Activated CD4-positive, alpha-beta T cell treated with anti-CD3 and anti-CD28 coated beads, Interleukin-2, amount 50 U/mL, for 1 hour (primary cell): Measurements from ENCODE around the gene OR6V1.

ENCODE experiments used
- DNase-seq: peaks from one replicate; pipeline ENCODE4 v3.0.0-alpha.2; 2020

Gene OR6V1, protein sequence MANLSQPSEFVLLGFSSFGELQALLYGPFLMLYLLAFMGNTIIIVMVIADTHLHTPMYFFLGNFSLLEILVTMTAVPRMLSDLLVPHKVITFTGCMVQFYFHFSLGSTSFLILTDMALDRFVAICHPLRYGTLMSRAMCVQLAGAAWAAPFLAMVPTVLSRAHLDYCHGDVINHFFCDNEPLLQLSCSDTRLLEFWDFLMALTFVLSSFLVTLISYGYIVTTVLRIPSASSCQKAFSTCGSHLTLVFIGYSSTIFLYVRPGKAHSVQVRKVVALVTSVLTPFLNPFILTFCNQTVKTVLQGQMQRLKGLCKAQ

DNA sequence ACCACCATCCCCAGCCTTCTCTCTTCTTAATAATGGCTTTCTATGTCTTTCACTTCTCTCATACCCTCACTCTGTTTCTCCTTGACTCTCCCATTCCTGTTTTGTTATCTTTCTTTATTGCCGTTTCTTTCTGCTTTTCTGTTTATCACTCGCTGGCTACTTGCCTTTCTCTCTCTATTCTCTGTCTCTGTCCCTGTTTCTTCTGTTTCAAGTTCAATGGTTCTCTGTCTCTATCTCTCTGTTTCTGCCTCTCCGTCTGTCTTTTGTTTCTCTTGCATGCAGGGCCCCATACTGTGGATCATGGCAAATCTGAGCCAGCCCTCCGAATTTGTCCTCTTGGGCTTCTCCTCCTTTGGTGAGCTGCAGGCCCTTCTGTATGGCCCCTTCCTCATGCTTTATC, at the start of gene OR6V1:
Gene OR6V1 (plus strand): TSS at position 301 of the 400 bp plus-strand sequence. CDS start 0 bp downstream, at position 301.
- no peak for DNase-seq

DNA sequence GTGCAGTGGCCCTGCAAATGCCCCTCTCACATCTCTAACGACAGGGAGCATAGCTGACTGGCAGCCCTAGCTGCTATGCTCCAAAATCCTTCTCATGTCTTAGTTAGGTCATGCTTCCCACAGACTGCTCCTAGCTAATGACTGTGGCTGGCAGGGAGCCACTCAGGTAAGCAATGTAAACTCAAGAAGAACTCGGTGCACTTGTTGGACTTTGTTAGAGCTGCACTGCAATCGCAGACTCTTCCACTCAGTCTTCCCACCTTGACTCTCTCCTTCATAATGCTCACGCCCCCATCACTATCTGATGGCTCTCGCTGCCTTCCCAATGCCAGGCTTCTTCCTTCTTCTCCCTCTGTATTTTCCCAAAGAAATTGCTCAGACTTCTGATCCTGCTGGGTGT, 49.2 kb upstream of the OR6V1 start:
- DNase-seq: no peak

DNA sequence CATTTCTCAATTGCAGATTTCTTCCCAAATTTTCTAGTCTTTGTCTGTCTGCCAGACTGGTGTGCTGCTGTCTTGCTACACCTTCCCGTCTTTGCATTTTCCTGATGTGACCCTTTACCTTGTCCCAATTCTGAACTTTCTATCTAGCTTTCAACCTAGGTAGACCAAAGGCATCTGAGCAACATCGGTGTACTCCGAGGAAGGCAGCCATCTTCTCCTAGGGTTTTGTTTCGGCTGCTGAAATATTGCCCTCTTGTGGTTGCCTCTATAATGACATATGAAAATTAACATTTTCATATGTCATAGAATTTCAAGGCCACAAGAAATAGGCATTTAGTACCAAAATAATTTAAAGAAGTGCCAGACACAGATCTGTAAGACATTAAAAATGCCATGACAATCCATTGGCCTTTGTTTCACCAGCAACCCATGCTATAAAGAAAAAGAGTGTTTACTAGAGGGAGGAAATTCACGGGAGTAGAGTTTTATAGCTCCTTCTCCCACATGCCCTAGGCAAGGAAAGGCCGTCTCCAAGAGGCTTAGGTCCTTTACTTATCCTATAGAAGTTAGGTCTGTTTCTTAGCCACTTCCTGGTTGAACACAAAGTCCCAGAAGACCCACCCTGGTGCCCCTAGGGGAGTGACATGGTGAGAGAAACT, 48.6 kb upstream of the OR6V1 start:
- peak; percentile 34 for DNase-seq

DNA sequence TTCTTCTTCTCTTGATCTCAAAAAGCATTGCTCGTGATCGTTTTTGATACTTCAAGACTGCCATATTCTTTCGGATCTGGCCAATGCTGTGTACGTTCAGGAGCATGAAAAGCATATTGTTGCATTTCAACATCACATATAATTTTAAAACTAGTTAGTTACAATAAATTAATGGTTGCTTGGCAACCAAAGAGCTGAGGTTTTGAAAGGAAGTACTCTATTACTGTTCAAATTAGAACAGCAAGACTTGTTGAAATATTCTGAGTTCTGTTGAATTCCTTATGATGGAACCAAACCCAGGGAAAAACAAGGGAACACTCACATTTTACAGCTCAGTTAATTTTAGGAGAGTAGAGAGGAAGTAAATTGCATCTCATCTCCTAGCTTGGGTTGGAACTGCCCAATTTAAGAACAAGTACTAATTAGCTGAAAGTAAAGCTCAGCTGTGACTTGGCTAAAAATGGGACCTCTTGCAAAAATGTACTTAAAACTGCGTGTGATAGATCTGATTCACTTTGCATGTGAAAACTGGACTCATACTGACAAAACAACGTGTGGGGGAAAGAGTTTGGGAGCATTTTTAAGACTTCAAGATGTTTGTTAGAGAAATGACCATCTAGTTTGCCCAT, 46.4 kb upstream of the OR6V1 start:
- no peak for DNase-seq

DNA sequence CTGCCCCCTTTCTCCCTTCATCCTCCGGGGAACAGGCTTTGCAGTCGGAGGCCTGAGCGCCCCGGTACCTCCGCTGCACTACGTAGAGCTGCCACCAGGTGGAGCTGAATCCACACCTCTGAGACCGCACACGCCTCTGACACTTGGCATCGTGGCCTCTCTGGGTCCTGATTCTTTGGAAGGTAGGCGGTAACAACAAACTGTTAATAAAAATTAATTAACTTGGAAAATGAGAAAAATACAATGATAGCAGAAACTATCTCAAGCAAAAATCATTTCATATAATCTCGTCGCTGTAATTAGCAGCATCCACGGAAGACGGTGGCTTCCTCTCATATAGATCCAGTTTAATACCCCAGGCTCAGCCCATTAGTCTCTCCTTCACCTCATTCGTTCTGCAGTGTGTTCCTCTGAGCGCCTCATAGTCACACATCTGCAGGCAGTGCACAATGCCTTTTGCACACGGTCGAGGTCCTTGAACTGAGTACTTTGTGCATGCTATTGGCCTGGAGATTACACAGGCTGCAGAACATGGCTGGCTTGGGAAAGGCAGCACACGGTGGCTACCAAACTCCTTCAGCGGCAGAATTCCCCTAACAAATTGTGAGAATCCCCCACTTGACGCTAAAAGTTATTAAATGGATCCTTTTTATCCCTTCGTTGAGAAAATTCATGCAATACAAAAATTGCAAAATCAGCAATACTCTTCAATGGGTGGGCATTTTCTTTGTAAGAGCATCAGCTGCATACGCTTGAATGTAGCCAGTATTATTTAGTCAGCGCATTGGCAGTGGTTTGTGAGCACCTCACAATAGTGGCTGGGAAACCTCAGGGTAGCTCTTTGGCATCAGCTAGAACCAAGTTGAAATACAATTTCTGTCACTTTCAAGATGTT, 43.9 kb upstream of the OR6V1 start:
- DNase-seq: peak; percentile 83

DNA sequence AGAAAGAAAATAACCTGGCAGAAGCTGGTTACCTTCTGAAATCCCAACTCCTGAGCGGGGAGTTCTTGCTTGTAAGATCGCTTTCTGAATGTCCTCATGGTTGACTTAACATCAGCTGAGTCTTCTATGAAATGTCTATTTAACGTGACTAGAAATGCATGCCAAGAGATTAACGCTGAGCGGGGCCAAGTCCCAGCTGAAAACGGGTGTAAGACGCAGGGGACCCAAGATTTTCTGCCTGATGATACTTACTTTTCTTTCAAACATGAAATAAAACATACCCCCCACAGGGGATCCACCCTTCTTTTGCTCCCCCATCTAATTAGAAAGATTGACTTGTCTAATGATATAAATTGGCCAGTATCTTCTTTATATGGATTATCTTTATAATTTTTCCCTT, 40.1 kb upstream of the OR6V1 start:
- no peak for DNase-seq

DNA sequence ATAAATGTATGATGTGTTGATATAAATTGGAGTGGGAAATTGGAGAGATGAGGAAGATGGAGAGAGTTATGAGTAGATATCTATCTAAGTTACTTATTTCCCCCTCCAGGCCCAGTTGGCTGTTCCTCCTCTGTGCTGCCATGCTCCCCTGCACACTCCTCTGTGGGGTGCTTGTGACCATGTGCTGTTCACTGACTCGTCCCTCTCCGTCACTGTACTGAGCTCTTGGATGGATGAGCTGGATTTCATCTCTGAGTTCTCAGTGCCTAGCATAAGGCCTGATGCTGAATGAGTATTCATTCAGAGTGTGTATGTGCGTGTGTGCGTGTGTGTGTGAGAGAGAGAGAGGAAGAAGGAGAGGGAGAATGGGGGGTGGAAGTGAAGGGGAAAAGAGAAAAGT, 39.7 kb upstream of the OR6V1 start:
- DNase-seq: no peak

DNA sequence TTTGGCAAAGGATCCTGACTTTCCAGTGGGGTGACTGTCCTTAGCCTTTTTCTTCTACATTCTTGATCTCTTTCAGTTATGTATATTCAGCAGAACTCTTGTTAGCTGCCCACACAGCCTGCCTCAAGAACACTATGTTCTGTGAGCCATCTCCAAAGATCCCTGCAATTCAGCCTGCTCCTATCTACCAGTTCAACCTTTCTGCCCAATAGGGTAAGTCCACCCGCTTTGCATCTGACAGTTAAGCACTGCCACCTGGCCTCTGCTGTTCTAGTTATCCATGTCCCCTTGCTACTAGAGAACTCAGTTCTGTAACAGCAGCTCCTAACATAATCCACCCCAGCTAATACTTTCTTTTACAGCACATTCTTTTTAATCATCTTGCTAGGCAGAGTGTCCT, 38.7 kb upstream of the OR6V1 start:
- no peak for DNase-seq

DNA sequence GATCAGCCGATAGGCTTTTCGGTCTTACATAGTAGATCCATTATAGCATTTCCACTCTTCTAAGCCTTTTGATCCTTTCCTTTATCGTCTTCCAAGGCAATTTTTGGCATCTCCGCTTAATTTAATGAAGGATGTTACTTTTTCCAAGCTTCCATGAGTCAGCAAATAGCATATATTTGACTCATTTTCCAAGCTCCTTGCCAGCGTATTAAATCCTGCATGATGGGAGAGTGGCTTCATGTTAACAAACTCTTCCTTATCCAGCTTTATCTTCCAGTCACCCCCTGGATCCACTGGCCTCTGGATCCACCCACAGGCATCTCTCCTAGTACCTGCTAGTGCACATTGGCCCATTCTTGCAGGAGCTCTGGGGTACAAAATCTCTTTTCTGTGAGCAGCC, 38.2 kb upstream of the OR6V1 start:
- no peak for DNase-seq

DNA sequence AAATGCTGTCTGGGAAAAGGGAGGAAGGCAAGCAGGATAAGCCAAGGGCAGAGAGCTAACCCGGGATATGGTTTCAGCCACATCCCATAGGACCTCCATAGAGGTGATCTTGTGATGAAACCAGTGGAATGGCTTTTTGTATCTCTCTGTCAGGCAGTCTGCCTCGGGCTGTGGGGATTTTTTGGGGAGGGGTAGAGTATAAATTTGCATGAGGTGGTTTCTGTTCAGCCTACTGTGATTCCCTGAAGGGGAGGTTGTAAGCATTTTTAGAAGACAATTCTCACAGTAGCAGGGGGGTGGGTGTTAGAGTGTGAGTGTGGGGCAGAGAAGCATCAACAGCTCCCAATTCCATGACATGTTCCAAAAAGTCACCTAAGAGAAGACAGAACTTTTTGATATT, 37.1 kb upstream of the OR6V1 start:
- no peak for DNase-seq

DNA sequence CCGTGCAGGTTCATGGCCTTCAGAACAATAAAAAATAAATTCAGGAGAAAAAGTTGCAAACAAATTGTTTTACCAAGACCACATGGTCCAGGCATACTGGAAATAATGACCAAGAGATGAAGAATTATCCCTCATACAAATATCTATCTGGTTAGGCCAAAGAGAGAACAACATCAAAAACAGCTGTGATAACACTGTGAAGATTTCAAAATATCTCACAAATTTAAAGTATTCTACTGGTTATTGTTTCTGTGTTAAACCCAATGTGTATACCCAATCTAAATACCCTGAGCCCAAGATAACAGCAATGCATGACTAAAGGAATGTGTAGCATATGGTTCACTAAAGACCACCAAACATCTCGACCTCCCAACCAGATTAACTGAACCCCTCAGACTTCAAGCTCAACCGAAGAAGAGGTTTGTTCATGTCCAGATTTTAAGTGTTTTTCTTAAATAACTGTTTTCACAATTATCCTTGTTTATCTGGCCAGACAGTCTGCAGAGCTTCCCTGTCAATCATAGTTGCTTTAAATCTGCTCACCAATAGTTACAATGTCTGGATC, 36.1 kb upstream of the OR6V1 start:
- DNase-seq: no peak

DNA sequence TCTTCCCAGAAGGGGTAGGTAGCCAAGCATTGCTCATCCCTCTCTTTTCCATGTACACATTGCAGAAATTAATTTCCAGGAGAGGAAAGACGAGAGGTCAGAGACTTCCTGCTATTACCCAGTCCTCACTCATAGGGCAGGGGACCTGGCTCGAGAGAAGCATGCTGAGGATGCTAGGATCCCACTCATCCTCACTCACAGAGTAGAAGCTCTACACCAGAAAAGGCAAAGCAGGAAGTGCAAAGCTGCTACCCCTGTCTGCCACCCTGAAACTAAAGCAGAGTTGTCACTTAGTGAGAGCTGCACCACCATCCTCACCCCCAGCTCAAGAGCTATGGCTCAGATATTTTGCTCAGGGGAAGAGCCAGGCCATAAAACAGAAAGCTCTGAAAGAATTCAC, 35.1 kb upstream of the OR6V1 start:
- DNase-seq: no peak

DNA sequence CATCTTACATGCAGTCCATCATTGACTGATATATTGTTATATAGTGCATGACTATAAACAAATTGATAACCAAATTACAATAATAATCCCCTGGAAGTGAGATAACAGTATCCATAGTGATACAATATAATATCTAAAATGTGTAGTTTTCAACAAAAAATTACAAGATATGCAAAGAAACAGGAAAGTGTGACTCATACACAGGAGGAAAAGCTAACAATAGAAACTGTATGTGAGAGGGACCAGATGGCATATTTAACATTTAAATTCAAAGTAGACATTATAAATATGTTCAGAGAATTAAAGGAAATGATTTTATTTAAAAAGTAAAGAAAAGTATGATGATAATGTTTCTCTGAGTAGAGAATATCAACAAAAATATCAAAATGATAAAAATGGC, 33.2 kb upstream of the OR6V1 start:
- DNase-seq: no peak

DNA sequence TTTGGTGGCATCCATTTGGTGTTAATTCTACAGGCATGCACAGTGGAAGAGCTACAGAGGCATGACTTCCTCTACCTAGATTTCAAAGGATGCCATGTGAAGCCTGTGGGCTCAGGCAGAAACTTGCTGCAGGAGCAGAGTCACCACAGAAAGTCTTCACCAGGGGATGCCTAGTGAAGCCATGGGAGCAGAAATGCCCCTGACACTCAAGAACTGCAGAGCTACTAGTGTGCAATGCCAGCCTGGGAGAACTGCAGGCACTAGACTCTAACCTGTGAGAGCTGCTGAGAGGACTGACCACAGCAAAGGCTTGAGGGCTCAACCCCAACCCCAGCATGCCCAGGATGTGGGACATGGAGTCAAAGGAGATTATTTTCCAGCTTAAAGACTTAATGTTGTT, 29.1 kb upstream of the OR6V1 start:
- no peak for DNase-seq

DNA sequence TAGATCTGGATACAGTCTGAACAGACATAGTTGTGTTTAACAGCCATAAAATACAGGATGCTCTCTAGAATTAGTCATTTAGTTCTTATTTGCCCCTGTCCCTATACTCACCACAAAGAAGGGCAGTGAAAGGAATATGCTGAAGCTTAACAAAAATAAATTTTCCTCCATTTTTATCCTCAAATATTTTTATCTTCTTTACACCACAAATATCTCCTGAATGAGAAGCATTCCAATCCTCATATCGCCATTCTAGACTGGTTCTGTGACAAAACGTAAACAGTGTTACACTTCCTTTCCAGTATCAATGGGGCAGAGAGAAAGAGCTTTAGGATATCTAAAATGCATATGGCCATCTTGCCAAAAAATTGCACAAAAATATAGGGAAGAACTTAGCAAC, 26.8 kb upstream of the OR6V1 start:
- DNase-seq: no peak

DNA sequence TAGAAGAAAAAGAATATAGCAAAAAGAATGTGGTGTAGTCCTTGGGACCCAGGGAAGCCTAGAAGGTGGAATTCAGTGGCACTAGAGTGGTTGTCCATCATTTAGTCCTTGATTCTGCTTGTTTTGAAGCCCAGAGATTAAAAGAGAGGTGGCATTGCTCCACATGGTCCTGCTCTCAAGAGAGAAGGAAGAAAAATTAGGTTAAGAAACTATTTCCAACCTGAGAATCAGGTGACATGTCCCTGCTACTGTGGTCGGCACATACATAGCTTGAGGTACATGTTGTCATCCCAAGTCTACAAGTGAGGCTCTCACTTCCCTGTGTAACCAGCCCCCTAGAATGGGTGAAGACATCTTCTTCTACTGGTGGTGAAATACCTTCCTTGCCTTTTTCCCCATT, 25.1 kb upstream of the OR6V1 start, which contains the start of gene OR9A2:
Gene OR9A2 (minus strand): TSS at position 101 of the 400 bp plus-strand sequence. CDS start 0 bp downstream, at position 101.
- DNase-seq: no peak

DNA sequence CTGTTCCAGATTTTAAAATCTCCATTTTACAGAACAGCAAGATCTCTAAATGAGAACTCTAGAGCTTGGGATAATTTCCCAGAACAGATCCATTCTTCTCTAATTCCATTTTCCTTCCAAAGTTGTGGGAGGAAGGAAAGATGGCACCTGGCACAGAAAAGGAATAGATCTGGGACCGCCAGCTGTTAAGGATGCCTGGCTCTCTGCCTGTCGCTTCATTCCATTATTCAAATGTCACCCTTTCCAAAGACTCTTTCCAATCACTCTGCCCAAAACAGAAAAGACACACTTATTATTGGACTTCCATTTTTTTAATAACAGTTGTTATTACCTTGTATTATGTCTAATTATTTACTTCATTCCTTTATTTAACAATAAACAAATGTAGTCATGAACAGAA, 24.5 kb upstream of the OR6V1 start:
- DNase-seq: no peak

DNA sequence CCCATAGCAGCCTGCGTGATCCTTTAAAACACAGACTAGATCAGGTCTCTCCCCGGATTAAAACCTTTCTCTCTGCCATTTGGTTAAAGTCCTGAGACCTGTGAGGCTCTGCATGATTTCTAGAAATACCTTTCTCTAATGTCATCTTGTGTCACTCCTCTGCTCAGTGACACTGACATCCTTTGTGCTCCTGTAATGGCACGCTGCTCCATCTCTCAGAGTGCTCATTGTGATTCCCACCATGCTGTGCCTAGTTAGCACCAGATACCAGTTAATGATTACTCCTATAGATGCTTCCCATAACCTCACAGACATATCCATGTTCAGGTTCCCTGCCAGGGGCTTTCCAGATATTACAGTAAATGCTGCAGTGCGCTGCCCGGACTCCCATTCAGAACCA, 13.5 kb upstream of the OR6V1 start:
- no peak for DNase-seq

DNA sequence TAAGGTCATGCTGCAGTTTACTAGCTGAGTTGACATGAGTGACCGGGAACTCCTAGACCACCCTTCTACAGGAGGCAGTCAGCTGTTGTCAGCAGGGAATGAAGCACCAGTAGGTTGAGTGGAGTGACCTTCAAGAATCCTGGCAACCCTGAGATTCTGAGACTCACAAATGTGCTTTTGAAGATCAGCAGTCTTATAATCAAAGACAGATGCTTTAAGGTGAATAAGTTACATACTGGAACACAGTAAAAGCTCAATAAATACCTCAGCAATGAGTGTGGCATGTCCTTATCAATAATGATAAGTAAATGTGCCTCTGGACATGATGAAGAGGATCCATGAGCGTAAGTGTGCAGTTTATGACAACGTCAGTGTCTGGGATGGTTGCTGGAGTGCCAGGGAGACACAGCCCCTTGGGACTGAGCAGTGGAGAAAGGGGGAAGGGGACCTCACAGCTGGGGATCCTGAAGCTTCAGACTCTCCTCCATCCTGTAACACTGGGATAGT, 11.9 kb upstream of the OR6V1 start:
- no peak for DNase-seq

DNA sequence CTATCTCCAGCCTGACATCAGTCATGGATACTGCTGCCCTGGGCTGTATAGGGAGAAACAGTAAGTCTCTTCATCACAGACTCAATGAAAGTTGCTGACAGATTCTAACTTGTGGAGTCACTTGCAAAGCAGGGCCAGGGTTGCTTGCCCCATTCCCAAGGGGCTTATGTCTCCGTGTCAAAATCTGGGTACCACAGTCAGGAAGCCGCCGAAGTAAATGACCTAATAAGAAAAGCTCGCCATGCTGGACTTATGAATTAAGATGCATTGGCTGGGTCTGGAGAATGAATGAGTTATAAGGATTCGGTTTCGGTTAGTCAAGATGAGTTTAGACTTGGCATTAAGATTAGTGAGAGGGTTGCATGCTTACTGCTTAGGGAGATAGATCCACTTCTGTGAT, 10.8 kb upstream of the OR6V1 start:
- DNase-seq: no peak

DNA sequence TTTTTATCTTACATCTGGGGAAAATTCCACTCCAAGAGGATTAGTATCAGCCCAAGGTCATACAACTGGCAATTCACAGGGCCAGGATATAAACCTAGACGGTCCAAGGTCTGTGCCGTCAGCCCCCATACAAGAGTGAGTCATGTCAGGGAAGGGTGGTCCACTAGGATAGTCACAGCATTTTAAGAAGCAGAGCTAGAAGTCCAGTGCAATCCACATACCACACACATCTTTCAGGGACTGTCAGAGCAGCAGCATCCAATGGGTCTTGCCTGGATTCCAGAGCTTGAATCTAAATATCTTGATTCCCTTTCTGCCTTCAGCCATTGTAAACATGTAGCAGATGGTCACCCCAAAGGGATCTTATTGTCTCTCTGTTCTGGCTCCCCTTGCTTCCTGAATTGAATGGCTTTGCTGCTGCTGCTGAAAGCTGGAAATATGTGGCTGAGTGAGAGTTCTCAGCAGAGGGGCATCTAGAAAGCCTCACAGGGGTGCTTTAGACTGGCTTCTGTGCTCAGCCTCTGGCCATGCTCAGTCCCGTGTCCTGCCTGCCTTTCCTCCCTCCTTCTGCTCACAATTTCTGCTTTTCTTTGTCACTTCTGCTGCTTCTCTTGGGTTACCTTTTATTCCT, 9.9 kb upstream of the OR6V1 start:
- DNase-seq: no peak

DNA sequence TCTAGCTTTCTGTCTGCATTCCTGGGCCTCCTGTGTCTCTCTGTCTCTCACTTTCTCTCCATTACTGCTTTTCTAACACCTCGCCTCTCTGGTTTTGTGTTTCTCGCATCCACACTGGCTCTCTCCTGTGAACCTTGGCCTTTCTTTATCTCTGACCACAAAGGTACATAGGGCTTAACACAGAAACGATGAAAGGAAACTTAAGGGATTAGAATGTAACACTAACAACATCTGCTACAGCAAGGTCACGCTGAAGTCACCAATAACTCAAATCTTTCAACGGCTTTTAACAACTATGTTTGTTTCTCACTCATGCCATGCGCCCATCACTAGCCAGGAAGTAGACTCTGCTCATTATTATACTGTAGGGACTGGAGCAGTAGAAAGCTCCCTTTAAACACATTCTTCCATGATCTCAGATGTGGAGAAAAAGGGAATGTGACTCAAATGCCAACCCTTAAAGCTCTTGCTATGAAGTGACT, 9.3 kb upstream of the OR6V1 start:
- no peak for DNase-seq
